ENCODE results near the gene AMIGO1.

DNA sequence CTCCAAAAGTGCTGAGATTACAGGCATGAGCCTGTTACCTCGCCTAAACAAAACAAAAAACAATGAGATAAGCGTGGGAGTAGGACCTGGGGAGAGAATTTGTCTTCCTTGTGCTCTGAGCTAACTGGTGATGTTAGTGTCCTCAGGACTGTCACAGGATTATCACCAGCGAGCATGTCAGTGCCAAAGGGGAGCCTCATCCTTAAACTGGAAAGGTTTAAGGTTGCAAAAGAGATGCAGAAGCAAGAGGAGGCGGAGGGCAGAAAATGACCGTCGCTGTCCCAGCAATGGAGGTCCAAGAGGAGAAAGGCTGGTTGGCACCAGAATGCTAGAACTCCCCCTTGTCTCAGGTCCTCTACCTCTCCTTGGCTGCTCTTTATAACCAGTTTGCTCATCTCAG is 39.3 kb downstream of the AMIGO1 start:
- TF ChIP-seq, protein P1, sequence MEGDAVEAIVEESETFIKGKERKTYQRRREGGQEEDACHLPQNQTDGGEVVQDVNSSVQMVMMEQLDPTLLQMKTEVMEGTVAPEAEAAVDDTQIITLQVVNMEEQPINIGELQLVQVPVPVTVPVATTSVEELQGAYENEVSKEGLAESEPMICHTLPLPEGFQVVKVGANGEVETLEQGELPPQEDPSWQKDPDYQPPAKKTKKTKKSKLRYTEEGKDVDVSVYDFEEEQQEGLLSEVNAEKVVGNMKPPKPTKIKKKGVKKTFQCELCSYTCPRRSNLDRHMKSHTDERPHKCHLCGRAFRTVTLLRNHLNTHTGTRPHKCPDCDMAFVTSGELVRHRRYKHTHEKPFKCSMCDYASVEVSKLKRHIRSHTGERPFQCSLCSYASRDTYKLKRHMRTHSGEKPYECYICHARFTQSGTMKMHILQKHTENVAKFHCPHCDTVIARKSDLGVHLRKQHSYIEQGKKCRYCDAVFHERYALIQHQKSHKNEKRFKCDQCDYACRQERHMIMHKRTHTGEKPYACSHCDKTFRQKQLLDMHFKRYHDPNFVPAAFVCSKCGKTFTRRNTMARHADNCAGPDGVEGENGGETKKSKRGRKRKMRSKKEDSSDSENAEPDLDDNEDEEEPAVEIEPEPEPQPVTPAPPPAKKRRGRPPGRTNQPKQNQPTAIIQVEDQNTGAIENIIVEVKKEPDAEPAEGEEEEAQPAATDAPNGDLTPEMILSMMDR (conservative IDR thresholded peaks at IDR 0.05; ENCODE audit: low read depth, low read length): no peak
- TF ChIP-seq EZH2 (IDR thresholded peaks at IDR 0.05; ENCODE audit: low read length, unreplicated experiment): no peak
- TF ChIP-seq EZH2phosphoT487 (IDR thresholded peaks at IDR 0.05; ENCODE audit: borderline replicate concordance, low read length): no peak
